ENCODE results near the gene PITPNM3.

PITPNM3 gene

GRCh38 chr17:6467567-6467966, 88.8 kb downstream of the PITPNM3 start:
- Histone ChIP-seq H3K4me2 (no peak overlapping the region), H3K79me2 (ENCODE audit: insufficient read depth, low read depth) (no peaks in the 10 kb centered on the region), H3K9ac (no peak overlapping the region), H2AFZ (ENCODE audit: low read depth) (no peak overlapping the region), H3K4me1 (ENCODE audit: low read depth, poor library complexity, severe bottlenecking) (no peaks in the 10 kb centered on the region), H4K20me1 (ENCODE audit: insufficient read depth) (no peaks in the 10 kb centered on the region), H3K27ac (no peak overlapping the region), H3K36me3 (ENCODE audit: insufficient read depth) (no peaks in the 10 kb centered on the region), H3K27me3 (ENCODE audit: insufficient read depth, low read depth) (no peaks in the 10 kb centered on the region), H3K4me3 (IDR thresholded peaks at IDR 0.05; ENCODE audit: insufficient read depth, low read depth, low read length) (no peak overlapping the region)
- TF ChIP-seq CTCF (conservative IDR thresholded peaks at IDR 0.05; ENCODE audit: low read depth, low read length) = no peak

- Histone ChIP-seq H3K27me3 (ENCODE audit: insufficient read depth, low read depth) (no peaks in the 10 kb centered on the region), H3K79me2 (ENCODE audit: insufficient read depth, low read depth) (no peaks in the 10 kb centered on the region), H3K36me3 (ENCODE audit: insufficient read depth) (no peaks in the 10 kb centered on the region), H2AFZ (ENCODE audit: low read depth) (no peak overlapping the region), H3K4me1 (ENCODE audit: low read depth, poor library complexity, severe bottlenecking) (no peaks in the 10 kb centered on the region), H3K4me3 (IDR thresholded peaks at IDR 0.05; ENCODE audit: insufficient read depth, low read depth, low read length) (no peak overlapping the region), H3K27ac (no peak overlapping the region), H3K4me2 (no peak overlapping the region), H3K9ac (no peak overlapping the region), H4K20me1 (ENCODE audit: insufficient read depth) (no peaks in the 10 kb centered on the region)
- TF ChIP-seq CTCF (conservative IDR thresholded peaks at IDR 0.05; ENCODE audit: low read depth, low read length) = no peak
These were observed 91.0 kb downstream of the PITPNM3 start for GRCh38 chr17:6465206-6466003.

- H3K4me2 ChIP-seq = no peak overlapping the region
- no peak overlapping the region for H3K27ac ChIP-seq
- no peak overlapping the region for H3K4me3 ChIP-seq (IDR thresholded peaks at IDR 0.05; ENCODE audit: insufficient read depth, low read depth, low read length)
- H3K4me1 ChIP-seq (ENCODE audit: low read depth, poor library complexity, severe bottlenecking) = no peaks in the 10 kb centered on the region
- H3K27me3 ChIP-seq (ENCODE audit: insufficient read depth, low read depth) = no peaks in the 10 kb centered on the region
- H2AFZ ChIP-seq (ENCODE audit: low read depth) = no peak overlapping the region
- no peak for TF ChIP-seq CTCF (conservative IDR thresholded peaks at IDR 0.05; ENCODE audit: low read depth, low read length)
- H3K9ac ChIP-seq = no peak overlapping the region
- H3K79me2 ChIP-seq (ENCODE audit: insufficient read depth, low read depth) = no peaks in the 10 kb centered on the region
- H4K20me1 ChIP-seq (ENCODE audit: insufficient read depth) = no peaks in the 10 kb centered on the region
- no peaks in the 10 kb centered on the region for H3K36me3 ChIP-seq (ENCODE audit: insufficient read depth)
These were observed 91.8 kb downstream of the PITPNM3 start for GRCh38 chr17:6464446-6465041.

GRCh38 chr17:6463616-6464445, 92.5 kb downstream of the PITPNM3 start:
- Histone ChIP-seq H3K9ac (no peak overlapping the region), H3K4me2 (no peak overlapping the region), H4K20me1 (ENCODE audit: insufficient read depth) (no peaks in the 10 kb centered on the region), H3K4me3 (IDR thresholded peaks at IDR 0.05; ENCODE audit: insufficient read depth, low read depth, low read length) (no peak overlapping the region), H3K27ac (no peak overlapping the region), H3K27me3 (ENCODE audit: insufficient read depth, low read depth) (no peaks in the 10 kb centered on the region), H3K36me3 (ENCODE audit: insufficient read depth) (no peaks in the 10 kb centered on the region), H2AFZ (ENCODE audit: low read depth) (no peak overlapping the region), H3K4me1 (ENCODE audit: low read depth, poor library complexity, severe bottlenecking) (no peaks in the 10 kb centered on the region), H3K79me2 (ENCODE audit: insufficient read depth, low read depth) (no peaks in the 10 kb centered on the region)
- no peak for TF ChIP-seq CTCF (conservative IDR thresholded peaks at IDR 0.05; ENCODE audit: low read depth, low read length)
